CD14-positive monocyte (primary cell): Measurements from ENCODE around the gene NDFIP2. TPM values are rescaled to one million over a fixed set of nuclear protein-coding genes. Genes with fewer than 3 reads are reported as not detected.

Experiments used
- DNase-seq, 3 donors: peaks; one replicate each; pipeline ENCODE4 v3.0.0-alpha.2; 2011 to 2022
- H2AFZ ChIP-seq: 2 replicates; pipeline ENCODE4 v1.6.0; 2012; ENCODE audit warnings: mild to moderate bottlenecking, low read depth, low read length, inconsistent platforms; ENCODE audit not compliant: insufficient read depth, poor library complexity, severe bottlenecking
- H3K27ac ChIP-seq, 2 donors: 1 replicate in 1 of 2; 2 replicates in 1 of 2; pipeline ENCODE4 v1.5.1; 2012 to 2013; ENCODE audit warnings: low read length in 2 of 2, control low read depth in 1 of 2, inconsistent platforms in 1 of 2, low read depth in 1 of 2, mild to moderate bottlenecking in 1 of 2
- H3K27me3 ChIP-seq, 2 donors: one replicate each; pipeline versions ENCODE4 v1.6.0 to v1.6.1; 2011 to 2013; ENCODE audit warnings: low read length in 2 of 2; ENCODE audit not compliant: control insufficient read depth in 2 of 2, insufficient read depth in 2 of 2
- H3K36me3 ChIP-seq, 2 donors: replicated peaks in 1 of 2; 1 replicate in 1 of 2; 2 replicates in 1 of 2; pipeline versions ENCODE4 v1.5.1 to v1.6.1; 2012 to 2013; ENCODE audit warnings: low read length in 2 of 2, control low read depth in 1 of 2, inconsistent platforms in 1 of 2, mild to moderate bottlenecking in 1 of 2; ENCODE audit not compliant: insufficient read depth in 2 of 2, control insufficient read depth in 1 of 2
- H3K4me1 ChIP-seq, 2 donors: 1 replicate in 1 of 2; 2 replicates in 1 of 2; pipeline versions ENCODE4 v1.5.1 to v1.6.1; 2012 to 2013; ENCODE audit warnings: low read length in 2 of 2, control low read depth in 1 of 2, inconsistent platforms in 1 of 2, mild to moderate bottlenecking in 1 of 2, moderate library complexity in 1 of 2; ENCODE audit not compliant: insufficient read depth in 2 of 2, control insufficient read depth in 1 of 2
- H3K4me2 ChIP-seq: replicated peaks from 2 replicates; pipeline ENCODE3; 2012; ENCODE audit warnings: low read length, moderate library complexity, mild to moderate bottlenecking; ENCODE audit not compliant: poor library complexity, severe bottlenecking; ENCODE audit errors: extremely low read depth
- H3K4me3 ChIP-seq, 3 experiments: fragments of 200-600 bp in 1 of 3; sonication (generic) in 1 of 3; replicated peaks in 1 of 3; 1 replicate in 2 of 3; 2 replicates in 1 of 3; pipeline ENCODE4 v1.5.1; 2011 to 2013; ENCODE audit warnings: low read length in 3 of 3, mild to moderate bottlenecking in 3 of 3, control low read depth in 2 of 3, low read depth in 2 of 3, inconsistent platforms in 1 of 3, moderate library complexity in 1 of 3
- H3K79me2 ChIP-seq: 2 replicates; pipeline ENCODE4 v1.6.0; 2012; ENCODE audit warnings: mild to moderate bottlenecking, control low read depth, inconsistent platforms, low read length, moderate library complexity; ENCODE audit not compliant: insufficient read depth
- H3K9ac ChIP-seq: 2 replicates; pipeline ENCODE4 v1.6.0; 2017; ENCODE audit warnings: low read length, mild to moderate bottlenecking; ENCODE audit not compliant: insufficient read depth, poor library complexity, severe bottlenecking
- H3K9me3 ChIP-seq, 2 donors: replicated peaks in 1 of 2; 1 replicate in 1 of 2; 2 replicates in 1 of 2; pipeline versions ENCODE4 v1.5.1 to v1.6.1; 2012 to 2013; ENCODE audit warnings: low read length in 2 of 2, control low read depth in 1 of 2; ENCODE audit not compliant: control insufficient read depth in 1 of 2, insufficient read depth in 1 of 2
- H4K20me1 ChIP-seq: 2 replicates; pipeline ENCODE4 v1.6.0; 2012; ENCODE audit warnings: mild to moderate bottlenecking, low read length, control low read depth, moderate library complexity; ENCODE audit not compliant: insufficient read depth
- H3K27ac Mint-ChIP-seq, 7 donors: one replicate each; pipeline ENCODE4 v1.8.0; 2020; ENCODE audit warnings: mild to moderate bottlenecking in 7 of 7, mixed read lengths in 7 of 7, moderate library complexity in 6 of 7, inconsistent platforms in 2 of 7
- H3K27me3 Mint-ChIP-seq, 3 donors: one replicate each; pipeline ENCODE4 v1.8.0; 2021 to 2022; ENCODE audit warnings: low read depth in 3 of 3, mild to moderate bottlenecking in 3 of 3, mixed read lengths in 3 of 3, moderate library complexity in 3 of 3, inconsistent platforms in 1 of 3
- H3K36me3 Mint-ChIP-seq, 2 donors: one replicate each; pipeline ENCODE4 v1.8.0; 2020; ENCODE audit warnings: mixed read lengths in 2 of 2, inconsistent platforms in 1 of 2, mild to moderate bottlenecking in 1 of 2
- H3K4me1 Mint-ChIP-seq: one replicate; pipeline ENCODE4 v1.8.0; 2020; ENCODE audit warnings: mild to moderate bottlenecking, mixed read lengths
- H3K4me3 Mint-ChIP-seq, 2 donors: one replicate each; pipeline ENCODE4 v1.8.0; 2020; ENCODE audit warnings: mild to moderate bottlenecking in 2 of 2, mixed read lengths in 2 of 2, moderate library complexity in 1 of 2
- H3K9me3 Mint-ChIP-seq, 7 donors: one replicate each; pipeline ENCODE4 v1.8.0; 2020 to 2022; ENCODE audit warnings: mixed read lengths in 7 of 7, mild to moderate bottlenecking in 6 of 7, moderate library complexity in 6 of 7, inconsistent platforms in 2 of 7
- CTCF ChIP-seq: fragments of 200-600 bp; IDR thresholded peaks from one replicate; pipeline ENCODE4 v1.8.0; 2022; ENCODE audit warnings: antibody characterized with exemption, mild to moderate bottlenecking
- WGBS: methylation state at CpG from one replicate; pipeline ENCODE4 v1.1.5; 2013; ENCODE audit warnings: missing lambda C conversion rate; ENCODE audit not compliant: insufficient coverage; 5-methylcytosine and 5-hydroxymethylcytosine counted together
- intact Hi-C, 2 donors: fragments of 100-400 bp; cut with micrococcal nuclease; formaldehyde crosslinking; loops; one replicate each; pipeline versions ENCODE4 v1.15.0 to v1.15.1; 2023
- polyA plus RNA-seq, 3 donors: library from polyadenylated mRNA; depleted of rRNA in 1 of 3; unstranded in 2 of 3; stranded (reverse) in 1 of 3; fragments of 300-500 nt in 2 of 3; fragments of >200 nt in 1 of 3; fragmentation: Illumina TruSeq in 2 of 3; gene quantifications; 1 replicate in 2 of 3; 2 replicates in 1 of 3; pipeline ENCODE4 v1.2.3, GENCODE V29; 2012 to 2021

NDFIP2 gene
- polyA plus RNA-seq, 3 donors: not detected

GRCh38 chr13:79468402-79468801 is 12.6 kb upstream of the NDFIP2 start:
- no CpG with 5 or more reads among the region's 1 CpG for WGBS
- Histone ChIP-seq H3K9ac (no peak overlapping the region), H4K20me1 (no peaks in the 10 kb centered on the region), H2AFZ (no peak overlapping the region), H3K9me3 (no peaks in the 10 kb centered on the region), H3K27ac (no peak overlapping the region), H3K36me3 (no peaks in the 10 kb centered on the region), H3K4me1 (no peaks in the 10 kb centered on the region), H3K79me2 (no peaks in the 10 kb centered on the region), H3K27me3 (peaks cover 4 to 8% of the 10 kb centered on the region in 2 donors), H3K4me3 (no peak overlapping the region), H3K4me2 (no peak overlapping the region)
- Mint-ChIP-seq H3K4me1 (no peaks in the 10 kb centered on the region), H3K9me3 (peaks cover 0 to 2% (median 0%) of the 10 kb centered on the region in 7 donors), H3K27me3 (peaks cover 3 to 17% (median 11%) of the 10 kb centered on the region in 3 donors), H3K4me3 (no peak overlapping the region), H3K27ac (no peak overlapping the region), H3K36me3 (no peaks in the 10 kb centered on the region)
- TF ChIP-seq CTCF: no peak
- intact Hi-C loops: no loop called here
- no peak for DNase-seq

- Mint-ChIP-seq H3K4me1 (no peaks in the 10 kb centered on the region), H3K27me3 (peaks cover 6 to 17% (median 11%) of the 10 kb centered on the region in 3 donors), H3K36me3 (no peaks in the 10 kb centered on the region), H3K27ac (no peak overlapping the region), H3K4me3 (no peak overlapping the region), H3K9me3 (peaks cover 0 to 2% (median 0%) of the 10 kb centered on the region in 7 donors)
- no peak overlapping the region for H3K27ac ChIP-seq
- no peak overlapping the region for H3K4me3 ChIP-seq
- intact Hi-C loops: no loop called here
- no peaks in the 10 kb centered on the region for H3K79me2 ChIP-seq
- no peak for DNase-seq
- H3K9me3 ChIP-seq: no peaks in the 10 kb centered on the region
- H3K27me3 ChIP-seq: peaks cover 4 to 8% of the 10 kb centered on the region in 2 donors
- TF ChIP-seq CTCF: no peak
- H3K4me1 ChIP-seq: no peaks in the 10 kb centered on the region
- H3K4me2 ChIP-seq: no peak overlapping the region
- H4K20me1 ChIP-seq: no peaks in the 10 kb centered on the region
- H3K36me3 ChIP-seq: no peaks in the 10 kb centered on the region
- no CpG with 5 or more reads among the region's 3 CpGs for WGBS
- H3K9ac ChIP-seq: no peak overlapping the region
- no peak overlapping the region for H2AFZ ChIP-seq
Measured at GRCh38 chr13:79468819-79469218, 12.1 kb upstream of the NDFIP2 start.
